ENCODE results near the gene EIF4G3.

GRCh38 chr1:21200767-21201166 is 24.1 kb upstream of the EIF4G3 start:
- TF ChIP-seq CTCF (IDR thresholded peaks at IDR 0.05) = no peak
- no peak for TF ChIP-seq POLR2A (IDR thresholded peaks at IDR 0.05)
- TF ChIP-seq POLR2AphosphoS5 (IDR thresholded peaks at IDR 0.05) = no peak

Data from gastroesophageal sphincter (tissue), 3 donors.